Stimulated activated naive CD8-positive, alpha-beta T cell treated with anti-CD3 and anti-CD28 coated beads, Interleukin-15, amount 100 ng/mL, for 72 hours (primary cell): ENCODE results near the gene VWDE.

Experiments used
- ATAC-seq: fragments of 150-1000 bp; cut with Tn5 transposase; 2 replicates; pipeline ENCODE4 v1.10.0; 2021; ENCODE audit warnings: mild to moderate bottlenecking, moderate library complexity
- DNase-seq, 2 donors: peaks; one replicate each; pipeline ENCODE4 v3.0.0; 2021 to 2022
- H3K27ac Mint-ChIP-seq, 2 donors: one replicate each; pipeline ENCODE4 v1.8.0; 2022; ENCODE audit warnings: mild to moderate bottlenecking in 2 of 2, mixed read lengths in 2 of 2, moderate library complexity in 2 of 2
- H3K27me3 Mint-ChIP-seq: one replicate; pipeline ENCODE4 v1.8.0; 2022; ENCODE audit warnings: mixed read lengths
- H3K4me1 Mint-ChIP-seq: one replicate; pipeline ENCODE4 v1.8.0; 2022; ENCODE audit warnings: mild to moderate bottlenecking, mixed read lengths
- H3K4me3 Mint-ChIP-seq, 2 donors: one replicate each; pipeline ENCODE4 v1.8.0; 2022; ENCODE audit warnings: mild to moderate bottlenecking in 2 of 2, mixed read lengths in 2 of 2, moderate library complexity in 1 of 2
- H3K9me3 Mint-ChIP-seq, 2 donors: one replicate each; pipeline ENCODE4 v1.8.0; 2022; ENCODE audit warnings: mixed read lengths in 2 of 2

VWDE gene

DNA sequence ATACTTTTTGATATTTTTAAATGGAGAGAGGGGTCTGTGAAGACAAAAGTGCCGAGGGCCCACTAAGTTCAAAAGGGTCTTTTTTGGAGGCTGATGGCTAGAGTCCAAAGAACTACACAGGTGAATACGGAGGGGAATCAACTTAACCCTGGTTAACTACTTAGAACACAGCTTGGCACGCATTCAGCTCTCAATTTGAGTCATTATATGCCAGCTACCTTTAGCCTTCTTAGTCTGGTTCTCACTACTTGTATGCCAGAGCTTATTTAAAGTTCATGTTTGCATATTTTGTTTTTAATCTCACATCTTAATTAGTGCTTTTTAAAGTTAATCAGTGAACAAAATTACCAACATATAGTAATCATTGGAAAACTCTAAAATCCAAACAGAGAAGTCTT, 80.8 kb downstream of the VWDE start:
- Mint-ChIP-seq H3K4me3 (no peak overlapping the region), H3K27ac (no peak overlapping the region), H3K9me3 (no peaks in the 10 kb centered on the region), H3K27me3 (no peaks in the 10 kb centered on the region), H3K4me1 (peaks cover 8% of the 10 kb centered on the region)
- DNase-seq = no peak
- no peak for ATAC-seq

DNA sequence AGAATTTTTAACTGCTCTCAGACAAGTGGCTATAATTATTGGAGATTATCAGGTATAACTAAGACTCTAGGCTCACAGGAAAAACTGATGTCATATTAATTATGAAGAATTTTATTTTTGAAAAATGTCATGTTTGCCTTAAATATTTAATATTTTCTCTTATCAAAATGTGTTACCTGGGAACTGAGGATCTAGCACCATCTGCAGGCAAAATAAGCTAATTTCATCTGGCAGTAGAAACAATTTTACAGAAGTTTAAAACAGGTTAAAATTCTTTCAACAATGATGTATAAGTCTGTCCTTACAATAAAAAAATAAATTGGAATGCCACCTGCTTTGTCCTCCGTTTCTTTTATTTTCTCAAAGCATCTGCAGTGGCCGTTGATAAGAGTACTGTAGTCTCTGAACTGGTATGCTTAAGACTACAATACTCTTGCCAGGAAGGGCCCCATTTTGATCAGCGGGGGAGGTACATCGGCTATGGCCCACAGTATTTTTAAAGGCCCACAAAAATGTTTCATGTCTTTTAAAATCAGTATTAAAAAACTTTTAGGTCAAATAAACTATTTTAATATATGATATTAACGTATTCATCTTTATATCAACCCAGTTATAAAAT, 81.3 kb downstream of the VWDE start:
- no peak overlapping the region for H3K27ac Mint-ChIP-seq
- H3K4me1 Mint-ChIP-seq = peaks cover 8% of the 10 kb centered on the region
- DNase-seq (no peak), ATAC-seq (no peak)
- no peaks in the 10 kb centered on the region for H3K9me3 Mint-ChIP-seq
- no peak overlapping the region for H3K4me3 Mint-ChIP-seq
- no peaks in the 10 kb centered on the region for H3K27me3 Mint-ChIP-seq

DNA sequence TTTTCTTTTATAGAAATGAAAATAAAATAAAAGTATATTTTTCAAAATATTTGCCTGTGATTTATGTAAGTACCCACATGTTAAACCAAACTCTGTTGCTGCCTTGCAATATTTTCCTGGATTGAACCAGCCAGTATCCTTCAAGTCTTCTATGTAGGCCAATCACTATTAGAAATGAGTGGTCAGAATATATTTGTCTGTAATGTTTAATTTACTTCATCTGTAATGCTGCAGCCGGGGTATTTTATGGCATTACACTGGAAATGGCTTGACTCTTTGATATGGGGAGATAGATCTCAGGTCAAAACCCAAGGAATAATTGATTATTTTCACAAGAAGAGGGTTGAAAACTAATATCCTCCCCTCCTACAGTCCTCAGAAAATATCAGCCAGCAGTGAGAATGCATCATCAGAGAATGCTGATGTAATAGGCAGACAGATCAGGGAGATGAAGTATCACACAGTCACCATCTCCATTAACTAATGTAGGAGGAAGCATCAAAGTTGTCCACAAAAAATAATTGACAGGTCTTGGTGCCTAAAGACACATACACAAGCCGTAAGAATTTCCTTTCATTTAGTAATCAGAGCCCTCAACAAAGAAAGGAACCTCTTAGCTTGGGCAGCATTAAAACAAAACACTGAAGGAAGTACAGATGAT, 82.5 kb downstream of the VWDE start:
- Mint-ChIP-seq H3K27ac (peak overlapping the region; percentile 30 to 58), H3K4me3 (no peak overlapping the region), H3K9me3 (no peaks in the 10 kb centered on the region), H3K4me1 (peaks cover 8% of the 10 kb centered on the region), H3K27me3 (no peaks in the 10 kb centered on the region)
- DNase-seq (no peak), ATAC-seq (peak; percentile 33)

DNA sequence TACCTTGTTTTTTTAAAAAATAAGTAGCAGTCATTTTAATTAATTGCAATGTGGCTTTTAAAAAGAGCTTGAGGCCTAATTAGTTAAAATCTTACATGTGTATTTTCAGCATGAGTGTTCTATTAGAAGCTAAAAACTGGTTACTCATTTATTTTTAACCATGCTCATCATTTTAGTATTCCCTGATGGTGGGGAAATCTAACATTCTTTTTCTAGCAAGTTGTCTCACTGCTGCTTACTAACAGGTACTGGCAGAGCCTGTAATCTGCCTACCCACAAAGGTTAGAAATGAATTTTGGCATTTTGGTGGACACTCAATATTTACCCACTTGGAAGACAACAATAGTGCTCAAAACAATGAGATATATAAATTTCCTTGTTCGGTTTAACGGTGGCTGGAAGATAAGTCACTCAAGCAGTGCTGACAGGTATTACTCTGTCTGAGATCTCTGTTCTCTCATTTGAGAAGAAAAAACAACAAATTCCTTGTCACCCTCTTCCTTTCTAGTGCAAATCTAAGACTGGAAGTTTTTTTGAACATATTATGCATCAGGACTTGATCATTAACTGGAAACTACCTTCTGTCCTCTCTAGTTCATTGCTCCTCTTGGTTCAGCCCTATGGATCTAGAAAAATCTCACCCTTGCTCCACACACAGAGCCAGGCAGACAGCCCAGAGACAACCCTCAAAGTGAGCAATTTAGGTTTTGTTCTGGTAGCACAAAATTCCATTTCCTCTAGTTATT, 83.3 kb downstream of the VWDE start:
- no peak overlapping the region for H3K4me3 Mint-ChIP-seq
- ATAC-seq = no peak
- H3K27me3 Mint-ChIP-seq = no peaks in the 10 kb centered on the region
- H3K27ac Mint-ChIP-seq = peak overlapping the region in 1 of 2 donors; percentile 27
- DNase-seq = no peak
- peaks cover 8% of the 10 kb centered on the region for H3K4me1 Mint-ChIP-seq
- no peaks in the 10 kb centered on the region for H3K9me3 Mint-ChIP-seq

DNA sequence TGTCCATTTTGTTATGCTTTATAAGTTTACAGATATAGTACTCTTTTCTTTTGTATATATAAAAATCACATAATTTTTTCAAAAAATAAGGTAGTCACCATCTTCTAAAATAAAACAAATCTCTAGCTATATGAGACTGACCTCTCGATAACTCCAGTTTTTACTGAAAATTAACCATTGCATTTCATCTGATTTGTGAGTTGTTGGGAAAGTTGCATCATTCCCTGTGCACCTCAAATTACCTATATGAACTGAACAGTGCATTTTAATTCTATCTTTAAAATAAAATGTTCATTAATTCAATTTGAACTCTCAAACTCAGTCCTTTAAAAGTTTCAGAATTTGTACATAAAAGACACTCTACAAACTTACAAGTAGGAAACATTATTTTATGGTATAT, 86.0 kb downstream of the VWDE start:
- Mint-ChIP-seq H3K4me3 (no peak overlapping the region), H3K4me1 (peaks cover 19% of the 10 kb centered on the region), H3K27me3 (no peaks in the 10 kb centered on the region), H3K27ac (no peak overlapping the region), H3K9me3 (no peaks in the 10 kb centered on the region)
- ATAC-seq (no peak), DNase-seq (no peak)

DNA sequence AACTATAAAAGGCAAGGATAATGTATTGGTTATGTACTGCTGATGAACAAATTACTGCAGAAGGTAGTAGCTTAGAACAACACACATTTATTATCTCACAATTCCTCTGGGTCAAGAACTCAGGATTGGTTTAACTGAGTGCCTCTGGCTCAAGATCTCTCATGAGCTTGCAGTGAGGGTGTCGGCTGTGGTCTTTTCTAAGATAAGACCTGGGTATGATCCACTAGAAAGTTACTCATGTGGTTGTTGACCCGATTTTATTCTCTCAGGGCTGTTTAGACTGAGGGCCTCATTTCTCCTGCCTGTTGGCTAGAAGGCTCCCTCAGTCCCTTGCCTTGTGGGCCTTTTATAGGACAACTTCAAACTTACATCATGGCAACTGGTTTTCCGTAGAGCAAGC, 86.7 kb downstream of the VWDE start:
- Mint-ChIP-seq H3K9me3 (no peaks in the 10 kb centered on the region), H3K27ac (no peak overlapping the region), H3K4me1 (peaks cover 19% of the 10 kb centered on the region), H3K4me3 (no peak overlapping the region), H3K27me3 (no peaks in the 10 kb centered on the region)
- DNase-seq (no peak), ATAC-seq (no peak)

DNA sequence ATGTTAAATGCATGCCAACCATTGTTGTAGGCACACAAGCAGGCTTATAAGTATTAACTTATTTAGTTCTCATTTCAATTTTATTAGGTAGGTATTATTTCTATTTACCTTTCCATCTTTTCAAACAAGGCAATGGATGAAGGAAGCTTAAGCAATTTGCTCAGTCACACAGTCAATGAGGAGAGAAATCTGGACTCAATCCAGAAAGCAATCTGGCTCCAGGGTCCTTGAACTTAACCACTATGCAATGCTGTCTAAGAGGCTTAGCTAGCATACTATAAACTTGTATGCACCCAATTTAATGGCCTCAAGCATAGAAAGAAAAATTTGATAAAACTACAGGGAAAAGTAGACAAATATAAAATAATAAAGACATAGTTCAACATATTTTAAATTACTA, 88.6 kb downstream of the VWDE start:
- DNase-seq (no peak), ATAC-seq (no peak)
- H3K9me3 Mint-ChIP-seq = no peaks in the 10 kb centered on the region
- peaks cover 11% of the 10 kb centered on the region for H3K4me1 Mint-ChIP-seq
- H3K27me3 Mint-ChIP-seq = no peaks in the 10 kb centered on the region
- no peak overlapping the region for H3K4me3 Mint-ChIP-seq
- H3K27ac Mint-ChIP-seq = no peak overlapping the region

DNA sequence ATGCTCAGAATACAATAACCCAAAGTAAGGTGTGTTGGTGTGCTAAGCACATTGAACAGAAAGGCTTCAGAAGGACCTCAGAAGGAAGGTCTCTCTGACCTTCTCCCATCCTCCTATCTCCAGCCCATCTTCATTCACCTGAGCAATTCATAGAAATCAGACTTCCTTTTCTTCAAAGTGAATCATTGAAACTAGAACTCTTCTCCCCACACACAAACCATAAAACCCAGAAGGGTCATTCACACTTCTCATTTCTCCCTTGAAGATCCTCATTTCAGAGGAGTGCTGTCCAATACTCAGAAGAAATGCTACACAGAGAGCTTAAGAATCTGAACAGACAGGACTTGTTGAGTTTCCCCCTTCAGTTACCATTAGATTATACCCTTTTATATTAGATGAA, 89.5 kb downstream of the VWDE start:
- ATAC-seq (peak; percentile 94), DNase-seq (no peak)
- Mint-ChIP-seq H3K4me1 (peaks cover 11% of the 10 kb centered on the region), H3K27ac (no peak overlapping the region), H3K4me3 (peak overlapping the region in 1 of 2 donors; percentile 19), H3K9me3 (no peaks in the 10 kb centered on the region), H3K27me3 (no peaks in the 10 kb centered on the region)

DNA sequence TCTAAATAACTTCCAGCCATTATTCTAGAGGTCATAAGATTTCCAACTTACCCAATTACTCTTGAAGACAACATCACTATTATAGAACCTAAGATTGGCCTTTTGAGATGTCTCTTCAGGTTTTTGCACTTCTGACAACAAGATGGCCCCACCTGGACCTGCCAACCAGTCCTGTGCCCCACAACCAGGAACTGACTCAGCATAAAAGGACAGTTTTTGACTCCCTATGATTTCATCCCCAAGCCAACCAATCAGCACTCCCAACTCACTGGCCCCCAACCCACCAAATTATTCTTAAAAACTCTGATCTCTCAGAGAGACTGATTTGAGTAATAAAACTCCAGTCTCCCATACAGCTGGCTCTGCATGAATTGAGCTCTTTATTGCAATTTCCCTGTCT, 98.2 kb downstream of the VWDE start:
- ATAC-seq (no peak), DNase-seq (no peak)
- peaks cover 18% of the 10 kb centered on the region for H3K4me1 Mint-ChIP-seq
- H3K27ac Mint-ChIP-seq = no peak overlapping the region
- H3K4me3 Mint-ChIP-seq = no peak overlapping the region
- H3K27me3 Mint-ChIP-seq = no peaks in the 10 kb centered on the region
- H3K9me3 Mint-ChIP-seq = no peaks in the 10 kb centered on the region

DNA sequence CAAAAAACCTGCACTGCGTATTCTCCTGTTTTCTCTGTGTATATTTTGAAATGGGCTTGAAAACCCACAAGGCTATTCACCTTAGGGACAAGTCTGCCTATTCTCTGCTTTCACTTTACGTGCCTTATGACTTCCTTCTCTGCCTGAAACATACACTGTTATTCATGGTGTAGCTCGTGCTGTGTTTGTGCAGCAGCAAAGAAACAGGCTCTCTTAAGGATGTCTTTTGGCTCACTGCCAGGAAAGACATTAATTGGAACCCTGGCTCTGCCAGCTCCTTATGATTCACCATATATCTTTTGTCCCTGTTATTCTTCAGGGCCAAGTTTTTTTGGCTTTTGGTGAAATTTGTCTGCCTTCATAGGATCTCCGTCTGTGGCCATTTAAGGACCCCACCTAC, 100.2 kb downstream of the VWDE start:
- DNase-seq (no peak), ATAC-seq (peak; percentile 12)
- H3K9me3 Mint-ChIP-seq = no peaks in the 10 kb centered on the region
- peaks cover 23% of the 10 kb centered on the region for H3K4me1 Mint-ChIP-seq
- H3K4me3 Mint-ChIP-seq = no peak overlapping the region
- no peak overlapping the region for H3K27ac Mint-ChIP-seq
- H3K27me3 Mint-ChIP-seq = no peaks in the 10 kb centered on the region

DNA sequence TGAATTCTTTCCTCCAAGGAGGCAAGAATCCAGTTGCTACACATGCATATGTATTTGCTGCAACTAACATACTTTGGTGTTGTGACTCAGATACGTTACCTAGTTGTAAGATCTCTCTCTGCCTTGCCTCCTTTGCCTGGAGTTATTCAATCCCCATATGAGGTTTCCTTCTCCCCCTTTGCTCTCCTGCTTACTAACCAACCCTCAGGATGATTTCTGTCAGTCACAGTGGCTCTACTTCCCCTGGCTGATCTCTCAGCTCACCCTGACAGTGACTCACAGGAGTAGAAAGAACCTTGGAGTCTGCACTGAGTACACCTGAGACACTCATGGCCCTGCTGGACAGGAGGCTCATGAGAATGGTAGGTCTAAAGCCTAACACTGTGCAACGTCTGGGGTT, 100.6 kb downstream of the VWDE start:
- peaks cover 23% of the 10 kb centered on the region for H3K4me1 Mint-ChIP-seq
- peak; percentile 59 for ATAC-seq
- H3K4me3 Mint-ChIP-seq = no peak overlapping the region
- H3K27me3 Mint-ChIP-seq = no peaks in the 10 kb centered on the region
- no peaks in the 10 kb centered on the region for H3K9me3 Mint-ChIP-seq
- DNase-seq = no peak
- peak overlapping the region in 1 of 2 donors; percentile 10 for H3K27ac Mint-ChIP-seq

DNA sequence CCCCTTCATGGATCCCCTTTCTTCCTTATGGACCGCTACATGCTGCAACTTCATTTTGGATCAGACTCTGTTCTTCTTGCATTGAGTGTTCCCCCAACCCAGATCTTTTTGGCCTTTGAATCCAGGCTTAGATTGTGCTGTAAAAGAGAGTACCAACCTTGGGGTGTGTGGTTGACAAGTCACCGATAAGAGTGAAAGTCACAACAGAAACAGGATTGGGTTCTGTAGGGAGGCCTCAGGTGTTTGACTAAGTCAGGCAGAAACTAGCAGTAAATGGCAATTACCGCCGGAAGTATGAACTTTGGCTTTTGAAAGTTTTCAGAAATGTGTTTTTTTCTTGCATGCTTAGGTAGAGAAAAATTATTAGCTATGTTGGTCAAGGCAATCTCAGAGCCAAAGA, 103.2 kb downstream of the VWDE start:
- peaks cover 23% of the 10 kb centered on the region for H3K4me1 Mint-ChIP-seq
- H3K27me3 Mint-ChIP-seq = no peaks in the 10 kb centered on the region
- ATAC-seq (peak; percentile 49), DNase-seq (no peak)
- no peaks in the 10 kb centered on the region for H3K9me3 Mint-ChIP-seq
- H3K4me3 Mint-ChIP-seq = no peak overlapping the region
- peak overlapping the region in 1 of 2 donors; percentile 26 for H3K27ac Mint-ChIP-seq

DNA sequence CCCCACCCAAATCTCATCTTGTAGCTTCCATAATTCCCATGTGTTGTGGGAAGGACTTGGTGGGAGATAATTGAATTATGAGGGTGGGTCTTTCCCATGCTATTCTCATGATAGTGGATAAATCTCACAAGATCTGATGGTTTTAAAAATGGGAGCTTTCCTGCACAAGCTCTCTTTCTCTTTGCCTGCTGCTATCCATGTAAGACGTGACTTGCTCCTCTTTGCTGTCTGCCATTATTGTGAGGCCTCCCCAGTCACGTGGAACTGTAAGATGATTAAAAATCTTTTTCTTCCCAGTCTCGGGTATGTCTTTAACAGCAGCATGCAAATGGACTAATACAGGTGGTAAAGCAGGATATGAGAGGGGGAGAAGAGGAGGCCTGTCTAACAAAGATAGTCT, 104.3 kb downstream of the VWDE start:
- DNase-seq (no peak), ATAC-seq (no peak)
- Mint-ChIP-seq H3K27ac (no peak overlapping the region), H3K27me3 (no peaks in the 10 kb centered on the region), H3K4me1 (peaks cover 23% of the 10 kb centered on the region), H3K4me3 (no peak overlapping the region), H3K9me3 (no peaks in the 10 kb centered on the region)

DNA sequence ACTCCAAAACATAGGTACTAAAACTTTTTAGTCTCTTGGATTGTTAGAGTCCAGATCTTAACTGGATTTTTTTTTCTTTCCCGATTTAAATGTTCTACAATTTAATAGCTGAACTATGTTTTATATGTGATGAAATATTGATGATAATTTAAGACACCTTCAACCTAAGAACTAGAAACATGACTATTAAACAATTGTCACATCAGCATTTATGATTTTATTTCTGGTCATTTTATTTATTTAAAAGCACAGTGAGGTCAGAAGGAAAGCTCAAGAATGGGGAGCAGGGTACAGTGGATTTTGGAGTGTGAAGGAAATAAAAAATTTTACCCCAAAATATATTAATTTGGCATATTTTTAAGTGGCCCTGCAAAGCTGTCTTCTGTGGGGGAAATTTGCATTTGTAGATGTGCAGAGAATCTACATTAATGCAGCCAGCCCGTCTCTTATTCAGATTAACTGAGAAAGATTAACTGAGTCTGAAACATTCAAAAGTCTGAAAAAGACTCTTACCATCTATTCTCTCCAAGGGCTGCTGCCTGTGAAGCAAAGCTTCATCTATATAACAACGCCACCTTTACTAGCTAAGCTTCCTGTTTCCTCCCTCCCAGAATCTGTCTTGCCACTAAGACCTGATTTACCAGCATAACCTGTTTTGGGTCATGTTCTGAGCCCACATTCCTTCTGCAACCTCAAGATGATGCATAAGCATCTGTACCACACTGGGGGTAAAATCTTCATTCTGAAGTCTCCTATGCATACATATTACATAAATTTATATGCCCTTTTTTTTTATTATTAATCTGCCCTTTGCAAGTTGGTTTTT, 106.2 kb downstream of the VWDE start:
- H3K4me1 Mint-ChIP-seq = peaks cover 12% of the 10 kb centered on the region
- no peak overlapping the region for H3K4me3 Mint-ChIP-seq
- no peaks in the 10 kb centered on the region for H3K9me3 Mint-ChIP-seq
- ATAC-seq (no peak), DNase-seq (no peak)
- no peaks in the 10 kb centered on the region for H3K27me3 Mint-ChIP-seq
- H3K27ac Mint-ChIP-seq = no peak overlapping the region

DNA sequence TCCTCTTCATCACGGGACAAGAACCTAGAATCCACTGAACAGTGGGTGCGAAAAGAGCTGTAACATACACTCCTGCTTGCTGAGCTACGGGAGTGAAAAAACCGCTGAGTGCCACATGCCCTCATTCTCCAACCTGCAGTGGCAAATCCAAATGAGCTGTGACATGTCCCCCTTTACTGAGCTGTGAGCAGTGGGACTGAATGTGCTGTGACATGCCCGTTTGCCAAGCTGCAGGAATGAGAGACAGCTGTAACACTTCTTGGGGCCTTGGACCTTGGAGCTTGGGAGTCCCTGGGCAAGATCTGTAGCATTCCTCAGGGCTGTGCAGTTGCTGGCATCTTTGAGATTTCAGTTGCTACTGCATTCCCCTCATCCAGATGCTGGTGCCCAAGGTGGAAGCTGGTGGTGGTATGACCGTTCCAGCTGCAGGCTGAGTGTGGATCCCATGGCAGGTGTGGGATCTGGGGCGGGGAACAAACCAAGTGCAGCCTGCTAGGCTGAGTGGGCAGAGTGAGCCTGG, 107.6 kb downstream of the VWDE start:
- Mint-ChIP-seq H3K27ac (no peak overlapping the region), H3K27me3 (no peaks in the 10 kb centered on the region), H3K9me3 (peaks cover 0 to 2% of the 10 kb centered on the region in 2 donors), H3K4me3 (no peak overlapping the region), H3K4me1 (peaks cover 11% of the 10 kb centered on the region)
- ATAC-seq (no peak), DNase-seq (no peak)
